Measurements from ENCODE around the gene KLHL33.
A peak's percentile ranks its signal among the peaks of the same experiment; 100 is the strongest.
"Not testable (repeated sequence)": the region's sequence is repeated elsewhere in the genome, so short reads cannot be mapped to it uniquely, and the experiment has no call there.

KLHL33 gene

GRCh38 chr14:20435582-20436362 is at the start of gene KLHL33:
Gene KLHL33, minus strand, starts transcription at chr14:20436166. Its CDS starts 355 bp downstream, at chr14:20435811.
- no peak for DNase-seq

GRCh38 chr14:20482382-20482781 is 46.4 kb upstream of the KLHL33 start:
- DNase-seq = no peak

GRCh38 chr14:20478894-20479293 is 42.9 kb upstream of the KLHL33 start:
- no peak for DNase-seq

- no peak for DNase-seq
Measured at GRCh38 chr14:20477211-20477876, 41.4 kb upstream of the KLHL33 start.

GRCh38 chr14:20476776-20477175 is 40.8 kb upstream of the KLHL33 start:
- DNase-seq = no peak

- no peak for DNase-seq
Measured at GRCh38 chr14:20472536-20473169, 36.7 kb upstream of the KLHL33 start.

- DNase-seq = no peak
Measured at GRCh38 chr14:20470603-20470901, 34.6 kb upstream of the KLHL33 start.

- DNase-seq = peak; percentile 46
Measured at GRCh38 chr14:20469890-20470602, 34.1 kb upstream of the KLHL33 start.

- DNase-seq = peak; percentile 84
Measured at GRCh38 chr14:20469242-20469889, 33.4 kb upstream of the KLHL33 start, which contains the start of gene PNP. Gene PNP, plus strand, starts transcription at chr14:20469406. Its CDS starts 119 bp downstream, at chr14:20469525.

GRCh38 chr14:20468764-20469241 is 32.8 kb upstream of the KLHL33 start:
- no peak for DNase-seq

- peak; percentile 95 for DNase-seq
Measured at GRCh38 chr14:20461225-20462141, 25.5 kb upstream of the KLHL33 start, which contains the start of gene PIP4P1. Gene PIP4P1, minus strand, starts transcription at chr14:20461434. Its CDS starts 109 bp downstream, at chr14:20461325.

GRCh38 chr14:20460458-20461224 is 24.7 kb upstream of the KLHL33 start:
- peak; percentile 46 for DNase-seq

GRCh38 chr14:20458031-20458789 is 22.2 kb upstream of the KLHL33 start:
- no peak for DNase-seq

GRCh38 chr14:20456971-20457370 is 21.0 kb upstream of the KLHL33 start:
- no peak for DNase-seq

- DNase-seq = no peak
Measured at GRCh38 chr14:20455355-20456300, 19.7 kb upstream of the KLHL33 start.

- peak; percentile 96 for DNase-seq
Measured at GRCh38 chr14:20454516-20455354, 18.8 kb upstream of the KLHL33 start, which contains the start of the genes APEX1 and OSGEP. Gene APEX1, plus strand, starts transcription at chr14:20455226. Its CDS starts 420 bp downstream, at chr14:20455646. Gene OSGEP, minus strand, starts transcription at chr14:20454812. Its CDS starts 129 bp downstream, at chr14:20454683.

- DNase-seq = not testable (repeated sequence)
Measured at GRCh38 chr14:20452831-20453230, 16.9 kb upstream of the KLHL33 start.
